Measurements from ENCODE around the gene BPNT1.
A peak's percentile ranks its signal among the peaks of the same experiment; 100 is the strongest.

Gene BPNT1

GRCh38 chr1:220043646-220044045 lies 45.9 kb downstream of the BPNT1 start:
- peak overlapping the region; percentile 37 for H3K9ac ChIP-seq (ENCODE audit: low read depth, low read length, poor library complexity, severe bottlenecking)
- peaks cover 66% of the 10 kb centered on the region for H3K79me2 ChIP-seq (ENCODE audit: insufficient read depth, low read length)
- peaks cover 29% of the 10 kb centered on the region for H3K4me1 ChIP-seq (ENCODE audit: insufficient read depth, low read length, poor library complexity, severe bottlenecking)
- H3K27me3 ChIP-seq (ENCODE audit: insufficient read depth, low read length, poor library complexity, severe bottlenecking) = no peaks in the 10 kb centered on the region
- peak overlapping the region; percentile 81 for H3K4me2 ChIP-seq (ENCODE audit: low read depth, low read length, poor library complexity, severe bottlenecking)
- H2AFZ ChIP-seq (ENCODE audit: low read length) = no peak overlapping the region
- H3K4me3 ChIP-seq (ENCODE audit: low read length, poor library complexity, severe bottlenecking) = peak overlapping the region; percentile 88
- TF ChIP-seq CTCF (conservative IDR thresholded peaks at IDR 0.05; ENCODE audit: low read length) (no peak), EZH2phosphoT487 (IDR thresholded peaks at IDR 0.05; ENCODE audit: borderline replicate concordance) (no peak)
- H3K9me2 ChIP-seq (replicated peaks; ENCODE audit: low read depth, low read length) = no peaks in the 10 kb centered on the region
- H4K20me1 ChIP-seq (ENCODE audit: insufficient read depth, low read length, poor library complexity, severe bottlenecking) = peaks cover 12% of the 10 kb centered on the region
- peaks cover 6% of the 10 kb centered on the region; the same call in 1 of the 2 replicates for H3K36me3 ChIP-seq (ENCODE audit: insufficient read depth, low read length)
- no peaks in the 10 kb centered on the region for H3F3A ChIP-seq (ENCODE audit: low read depth)
- no peaks in the 10 kb centered on the region for H3K9me3 ChIP-seq (ENCODE audit: insufficient read depth, low read depth, low read length)

- H4K20me1 ChIP-seq (ENCODE audit: insufficient read depth, low read length, poor library complexity, severe bottlenecking) = peaks cover 18% of the 10 kb centered on the region
- peaks cover 9% of the 10 kb centered on the region; the same call in 1 of the 2 replicates for H3K36me3 ChIP-seq (ENCODE audit: insufficient read depth, low read length)
- H3K4me2 ChIP-seq (ENCODE audit: low read depth, low read length, poor library complexity, severe bottlenecking) = no peak overlapping the region
- no peaks in the 10 kb centered on the region for H3K27me3 ChIP-seq (ENCODE audit: insufficient read depth, low read length, poor library complexity, severe bottlenecking)
- H3K79me2 ChIP-seq (ENCODE audit: insufficient read depth, low read length) = peaks cover 78% of the 10 kb centered on the region
- H3K4me3 ChIP-seq (ENCODE audit: low read length, poor library complexity, severe bottlenecking) = no peak overlapping the region
- no peak overlapping the region for H3K9ac ChIP-seq (ENCODE audit: low read depth, low read length, poor library complexity, severe bottlenecking)
- H3F3A ChIP-seq (ENCODE audit: low read depth) = no peaks in the 10 kb centered on the region
- no peaks in the 10 kb centered on the region for H3K9me3 ChIP-seq (ENCODE audit: insufficient read depth, low read depth, low read length)
- H3K4me1 ChIP-seq (ENCODE audit: insufficient read depth, low read length, poor library complexity, severe bottlenecking) = peaks cover 24% of the 10 kb centered on the region
- TF ChIP-seq CTCF (conservative IDR thresholded peaks at IDR 0.05; ENCODE audit: low read length) (no peak), EZH2phosphoT487 (IDR thresholded peaks at IDR 0.05; ENCODE audit: borderline replicate concordance) (no peak)
- H2AFZ ChIP-seq (ENCODE audit: low read length) = no peak overlapping the region
- H3K9me2 ChIP-seq (replicated peaks; ENCODE audit: low read depth, low read length) = no peaks in the 10 kb centered on the region
These were observed 49.5 kb downstream of the BPNT1 start for GRCh38 chr1:220040028-220040596.

- H2AFZ ChIP-seq (ENCODE audit: low read length) = no peak overlapping the region
- peaks cover 7% of the 10 kb centered on the region for H4K20me1 ChIP-seq (ENCODE audit: insufficient read depth, low read length, poor library complexity, severe bottlenecking)
- TF ChIP-seq EZH2phosphoT487 (IDR thresholded peaks at IDR 0.05; ENCODE audit: borderline replicate concordance) (no peak), CTCF (conservative IDR thresholded peaks at IDR 0.05; ENCODE audit: low read length) (no peak)
- H3F3A ChIP-seq (ENCODE audit: low read depth) = no peaks in the 10 kb centered on the region
- H3K36me3 ChIP-seq (ENCODE audit: insufficient read depth, low read length) = peaks cover 21% of the 10 kb centered on the region; the same call in 1 of the 2 replicates
- peaks cover 70% of the 10 kb centered on the region for H3K79me2 ChIP-seq (ENCODE audit: insufficient read depth, low read length)
- no peaks in the 10 kb centered on the region for H3K9me2 ChIP-seq (replicated peaks; ENCODE audit: low read depth, low read length)
- H3K27me3 ChIP-seq (ENCODE audit: insufficient read depth, low read length, poor library complexity, severe bottlenecking) = no peaks in the 10 kb centered on the region
- peaks cover 10% of the 10 kb centered on the region for H3K4me1 ChIP-seq (ENCODE audit: insufficient read depth, low read length, poor library complexity, severe bottlenecking)
- H3K4me2 ChIP-seq (ENCODE audit: low read depth, low read length, poor library complexity, severe bottlenecking) = peak overlapping the region; percentile 30
- no peaks in the 10 kb centered on the region for H3K9me3 ChIP-seq (ENCODE audit: insufficient read depth, low read depth, low read length)
- no peak overlapping the region for H3K4me3 ChIP-seq (ENCODE audit: low read length, poor library complexity, severe bottlenecking)
- peak overlapping the region; percentile 30 for H3K9ac ChIP-seq (ENCODE audit: low read depth, low read length, poor library complexity, severe bottlenecking)
These were observed 50.9 kb downstream of the BPNT1 start for GRCh38 chr1:220038640-220039039.
